ENCODE data around the gene EXD2. TPM values are rescaled to one million over a fixed set of nuclear protein-coding genes. Genes with fewer than 3 reads are reported as not detected.

EXD2 gene
- total RNA-seq, 1 donor from 2014 or later = 20.9 TPM

DNA sequence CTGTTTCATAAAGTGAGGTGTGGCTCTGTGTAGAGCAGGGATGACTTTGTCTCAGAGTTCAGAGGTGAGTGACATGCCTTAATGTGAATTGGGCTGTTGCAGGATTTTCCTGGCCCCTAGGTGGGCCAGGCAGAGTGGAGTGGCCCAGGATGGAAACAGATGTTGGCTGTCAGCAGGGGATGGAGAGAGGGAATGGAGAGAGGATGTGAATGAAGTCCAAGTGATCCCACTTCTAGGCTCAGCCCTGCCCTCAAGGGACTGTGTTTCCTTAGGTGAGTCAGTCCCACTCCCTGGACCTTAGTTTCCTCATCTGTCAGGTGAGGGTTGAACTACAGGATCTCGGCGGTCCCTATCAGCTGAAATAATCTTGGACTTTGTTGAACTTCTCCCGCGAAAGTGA is 76.2 kb downstream of the EXD2 start:
- Mint-ChIP-seq H3K4me1 (peaks cover 3% of the 10 kb centered on the region), H3K36me3 (ENCODE audit: low read depth) (no peaks in the 10 kb centered on the region), H3K9me3 (no peaks in the 10 kb centered on the region), H3K27ac (ENCODE audit: unreplicated experiment) (no peak overlapping the region), H3K4me3 (no peak overlapping the region), H3K27me3 (ENCODE audit: low read depth) (peaks cover 8% of the 10 kb centered on the region)
- TF ChIP-seq, protein P1, sequence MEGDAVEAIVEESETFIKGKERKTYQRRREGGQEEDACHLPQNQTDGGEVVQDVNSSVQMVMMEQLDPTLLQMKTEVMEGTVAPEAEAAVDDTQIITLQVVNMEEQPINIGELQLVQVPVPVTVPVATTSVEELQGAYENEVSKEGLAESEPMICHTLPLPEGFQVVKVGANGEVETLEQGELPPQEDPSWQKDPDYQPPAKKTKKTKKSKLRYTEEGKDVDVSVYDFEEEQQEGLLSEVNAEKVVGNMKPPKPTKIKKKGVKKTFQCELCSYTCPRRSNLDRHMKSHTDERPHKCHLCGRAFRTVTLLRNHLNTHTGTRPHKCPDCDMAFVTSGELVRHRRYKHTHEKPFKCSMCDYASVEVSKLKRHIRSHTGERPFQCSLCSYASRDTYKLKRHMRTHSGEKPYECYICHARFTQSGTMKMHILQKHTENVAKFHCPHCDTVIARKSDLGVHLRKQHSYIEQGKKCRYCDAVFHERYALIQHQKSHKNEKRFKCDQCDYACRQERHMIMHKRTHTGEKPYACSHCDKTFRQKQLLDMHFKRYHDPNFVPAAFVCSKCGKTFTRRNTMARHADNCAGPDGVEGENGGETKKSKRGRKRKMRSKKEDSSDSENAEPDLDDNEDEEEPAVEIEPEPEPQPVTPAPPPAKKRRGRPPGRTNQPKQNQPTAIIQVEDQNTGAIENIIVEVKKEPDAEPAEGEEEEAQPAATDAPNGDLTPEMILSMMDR (conservative IDR thresholded peaks at IDR 0.05) = no peak
- no peak for DNase-seq (ENCODE audit: low read depth, low spot score)

DNA sequence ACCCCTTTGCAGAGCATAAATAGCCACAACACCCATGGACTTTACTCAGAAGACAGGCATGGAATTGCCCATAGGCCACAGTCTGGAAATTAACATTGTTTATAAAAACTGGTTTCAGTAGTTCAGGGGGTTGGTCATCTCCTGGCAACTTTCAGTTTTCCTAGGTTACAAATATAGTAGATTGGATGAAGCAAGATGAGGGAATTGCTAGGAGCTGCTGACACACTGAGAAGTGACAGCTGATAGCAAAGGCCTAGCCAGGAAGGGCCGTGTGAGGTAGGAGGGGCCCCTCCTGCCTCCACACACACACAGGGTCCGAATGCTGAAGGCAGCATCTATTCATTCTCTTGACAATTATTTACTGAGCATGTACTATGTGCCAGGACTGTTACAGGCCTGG is 76.9 kb downstream of the EXD2 start:
- TF ChIP-seq, protein P1 (conservative IDR thresholded peaks at IDR 0.05) = no peak
- peaks cover 5% of the 10 kb centered on the region for H3K27me3 Mint-ChIP-seq (ENCODE audit: low read depth)
- H3K4me1 Mint-ChIP-seq = peaks cover 3% of the 10 kb centered on the region
- no peak overlapping the region for H3K27ac Mint-ChIP-seq (ENCODE audit: unreplicated experiment)
- no peak for DNase-seq (ENCODE audit: low read depth, low spot score)
- no peak overlapping the region for H3K4me3 Mint-ChIP-seq
- no peaks in the 10 kb centered on the region for H3K9me3 Mint-ChIP-seq
- H3K36me3 Mint-ChIP-seq (ENCODE audit: low read depth) = no peaks in the 10 kb centered on the region

DNA sequence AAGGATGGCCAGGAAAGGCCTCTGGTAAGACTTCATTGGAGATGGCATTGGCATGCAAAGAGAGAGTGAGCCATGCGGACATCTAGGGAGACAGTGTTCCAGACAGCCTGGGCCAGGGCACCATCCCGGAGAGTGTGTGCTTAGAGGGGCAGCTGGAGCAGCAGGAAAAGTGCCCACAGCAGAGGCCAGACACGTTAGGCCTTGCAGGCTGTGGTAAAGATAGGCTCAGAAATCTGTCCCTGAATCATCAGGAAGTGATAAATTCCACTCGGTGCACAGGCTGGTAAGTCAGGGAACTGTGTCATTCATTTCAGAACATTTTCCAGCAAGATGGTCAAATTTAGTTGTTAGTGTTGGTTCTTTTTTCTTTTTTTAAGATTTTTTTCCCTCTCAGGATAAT is 77.5 kb downstream of the EXD2 start:
- H3K27ac Mint-ChIP-seq (ENCODE audit: unreplicated experiment) = no peak overlapping the region
- TF ChIP-seq, protein P1 (conservative IDR thresholded peaks at IDR 0.05) = no peak

DNA sequence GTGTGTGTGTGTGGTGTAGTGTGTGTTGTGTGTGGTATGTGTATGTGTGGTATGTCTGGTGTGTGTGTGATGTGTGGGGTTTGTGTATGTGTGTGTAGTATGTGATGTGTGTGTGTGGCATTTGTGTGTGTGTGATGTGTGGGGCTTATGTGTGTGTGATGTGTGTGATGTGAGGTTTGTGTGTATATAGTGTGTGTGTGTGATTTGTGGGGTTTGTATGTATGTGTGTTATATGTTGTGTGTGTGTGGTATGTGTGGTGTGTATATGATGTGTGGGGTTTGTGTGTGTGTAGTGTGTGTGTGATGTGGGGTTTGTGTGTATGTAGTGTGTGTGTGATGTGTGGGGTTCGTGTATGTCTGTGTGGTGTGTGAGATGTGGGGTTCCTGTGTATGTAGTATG is 78.1 kb downstream of the EXD2 start:
- TF ChIP-seq, protein P1 (conservative IDR thresholded peaks at IDR 0.05) = no peak
- no peak for DNase-seq (ENCODE audit: low read depth, low spot score)
- Mint-ChIP-seq H3K36me3 (ENCODE audit: low read depth) (no peaks in the 10 kb centered on the region), H3K4me3 (no peak overlapping the region), H3K27ac (ENCODE audit: unreplicated experiment) (no peak overlapping the region), H3K9me3 (no peaks in the 10 kb centered on the region), H3K4me1 (peaks cover 3% of the 10 kb centered on the region), H3K27me3 (ENCODE audit: low read depth) (no peaks in the 10 kb centered on the region)

More for the DNA sequence above, 77.5 kb downstream of the EXD2 start:
- Mint-ChIP-seq H3K4me1 (peaks cover 3% of the 10 kb centered on the region), H3K4me3 (no peak overlapping the region), H3K9me3 (no peaks in the 10 kb centered on the region), H3K27me3 (ENCODE audit: low read depth) (no peaks in the 10 kb centered on the region), H3K36me3 (ENCODE audit: low read depth) (no peaks in the 10 kb centered on the region)
- DNase-seq (ENCODE audit: low read depth, low spot score) = no peak

DNA sequence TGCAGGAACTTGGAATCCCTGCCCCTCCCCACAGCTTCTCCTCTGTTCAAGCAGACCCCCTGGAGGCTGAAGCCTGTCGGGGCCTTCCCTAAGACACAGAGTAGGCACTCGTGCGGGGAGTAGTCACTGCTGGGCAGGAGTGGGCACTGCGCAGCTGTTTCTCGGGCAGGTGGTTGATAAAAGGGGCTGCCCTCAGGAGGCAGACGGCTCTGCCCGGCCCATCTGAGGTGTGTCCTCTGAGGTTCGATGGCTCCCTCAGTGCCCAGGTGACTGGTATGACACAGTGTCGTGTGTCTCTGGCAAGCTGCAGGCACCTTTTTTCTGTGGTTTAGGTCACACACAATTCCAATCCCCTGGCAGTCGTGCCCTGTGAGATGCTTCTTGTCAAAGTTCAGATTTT is 78.8 kb downstream of the EXD2 start:
- Mint-ChIP-seq H3K4me1 (peaks cover 3% of the 10 kb centered on the region), H3K4me3 (no peak overlapping the region), H3K27ac (ENCODE audit: unreplicated experiment) (no peak overlapping the region), H3K27me3 (ENCODE audit: low read depth) (no peaks in the 10 kb centered on the region), H3K36me3 (ENCODE audit: low read depth) (no peaks in the 10 kb centered on the region), H3K9me3 (no peaks in the 10 kb centered on the region)
- TF ChIP-seq, protein P1 (conservative IDR thresholded peaks at IDR 0.05) = no peak
- DNase-seq (ENCODE audit: low read depth, low spot score) = no peak
